GM18858 (cell line): ENCODE measurements around the gene SARDH.

ENCODE experiments used
- ATAC-seq: cut with Tn5 transposase; IDR thresholded peaks from one replicate; pipeline ENCODE4 v1.9.1; 2021; ENCODE audit not compliant: unreplicated experiment

SARDH gene

DNA sequence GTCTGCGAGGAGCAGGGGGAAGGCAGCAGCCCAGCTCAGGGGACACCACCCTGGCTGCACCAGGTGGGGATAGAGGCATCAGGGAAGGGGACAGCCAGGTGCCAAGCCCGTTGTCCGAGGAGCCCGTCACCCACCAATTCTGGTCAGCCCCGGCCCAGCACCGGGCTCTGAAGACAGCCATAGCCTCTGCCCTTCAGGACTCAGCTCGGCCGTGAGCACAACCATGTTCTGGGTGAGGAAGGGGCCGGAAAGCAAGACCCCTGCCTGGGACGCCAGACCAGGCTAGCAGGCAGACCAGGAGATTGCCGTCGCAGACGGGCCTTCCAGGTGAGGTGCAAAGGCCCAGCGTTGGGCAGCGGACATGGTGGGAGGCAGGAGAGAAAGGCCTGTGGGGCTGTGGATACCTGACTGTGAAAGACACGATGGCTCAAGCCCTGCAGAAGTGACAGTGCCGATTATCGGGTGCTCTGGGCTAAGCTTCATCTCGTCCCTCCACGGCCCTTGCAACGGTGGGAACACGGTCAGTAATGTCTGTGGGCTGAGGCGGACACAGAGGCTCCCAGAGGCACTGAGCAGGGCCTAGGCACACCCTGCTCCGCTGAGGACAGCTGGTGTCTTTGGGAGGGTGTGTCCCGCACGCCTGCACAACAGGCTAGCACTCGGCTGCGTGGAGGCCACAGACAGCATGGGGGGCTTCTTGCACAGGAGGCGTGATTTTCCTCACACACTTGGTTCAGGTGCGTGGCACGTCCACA is 65.5 kb downstream of the SARDH start:
- no peak for ATAC-seq

DNA sequence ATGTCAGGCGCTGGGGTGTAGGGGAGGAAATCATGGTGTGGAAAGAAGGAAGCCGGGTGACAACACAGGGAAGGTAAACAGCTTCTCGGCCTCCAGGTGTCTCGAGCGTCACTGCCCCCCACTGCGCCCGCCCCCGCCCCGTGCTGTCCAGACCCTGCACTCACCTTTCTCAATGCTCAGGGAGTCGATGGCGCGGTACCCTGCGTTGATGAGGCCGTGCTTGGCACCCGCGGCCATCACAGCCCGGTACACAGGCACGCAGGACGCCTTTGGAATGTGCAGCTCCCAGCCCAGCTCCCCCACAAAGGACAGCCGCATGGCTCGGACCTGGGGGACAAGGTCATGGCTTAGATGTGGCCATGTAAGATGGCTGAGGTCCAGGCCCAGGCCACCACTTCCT is 66.8 kb downstream of the SARDH start:
- no peak for ATAC-seq

DNA sequence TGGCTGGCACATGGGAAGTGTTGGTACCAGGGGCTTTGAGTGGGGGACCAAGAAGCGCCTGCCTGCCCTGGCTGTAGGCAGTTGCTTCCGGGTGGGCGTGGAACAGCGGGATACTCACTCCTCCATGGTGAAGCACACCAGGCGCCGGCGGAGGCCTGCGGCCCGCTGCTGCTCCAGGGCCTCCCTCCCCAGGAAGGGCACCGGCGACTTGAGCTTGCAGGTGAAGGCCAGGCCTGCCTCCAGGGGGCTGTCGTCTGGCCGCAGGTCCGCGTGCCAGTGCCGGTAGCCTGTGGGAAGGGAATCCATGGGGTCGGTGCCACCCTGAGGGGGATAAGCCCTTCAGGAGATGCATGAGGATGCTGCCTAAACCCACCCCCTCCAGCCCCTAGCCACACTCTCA is 67.7 kb downstream of the SARDH start:
- ATAC-seq = no peak

DNA sequence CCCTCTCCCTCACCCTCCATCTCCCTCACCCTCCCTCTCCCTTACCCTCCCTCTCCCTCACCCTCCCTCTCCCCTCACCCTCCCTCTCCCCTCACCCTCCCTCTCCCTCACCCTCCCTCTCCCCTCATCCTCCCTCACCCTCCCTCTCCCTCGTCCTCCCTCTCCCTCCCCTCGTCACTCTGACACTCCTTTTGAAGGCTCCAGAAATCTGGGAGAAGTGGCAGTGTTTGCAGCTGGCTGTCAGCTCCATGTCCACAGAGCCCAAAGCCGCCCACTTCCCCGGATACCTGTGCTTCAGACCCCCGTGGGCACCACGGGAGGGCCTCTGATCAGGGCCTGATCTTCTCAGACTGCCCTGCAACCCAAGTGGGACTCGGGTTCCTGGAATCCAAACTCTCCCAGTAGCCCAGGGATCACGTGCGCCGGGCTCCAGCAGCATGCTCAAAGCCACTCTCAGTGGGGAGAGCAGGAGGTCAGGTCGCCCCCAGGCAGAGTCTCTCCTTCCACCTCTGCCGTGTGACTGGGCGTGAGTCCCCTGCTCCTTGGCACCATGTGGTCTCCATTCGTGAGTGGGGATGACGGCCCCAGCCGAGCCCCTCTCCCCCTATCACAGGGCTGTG is 68.9 kb downstream of the SARDH start:
- ATAC-seq = no peak

DNA sequence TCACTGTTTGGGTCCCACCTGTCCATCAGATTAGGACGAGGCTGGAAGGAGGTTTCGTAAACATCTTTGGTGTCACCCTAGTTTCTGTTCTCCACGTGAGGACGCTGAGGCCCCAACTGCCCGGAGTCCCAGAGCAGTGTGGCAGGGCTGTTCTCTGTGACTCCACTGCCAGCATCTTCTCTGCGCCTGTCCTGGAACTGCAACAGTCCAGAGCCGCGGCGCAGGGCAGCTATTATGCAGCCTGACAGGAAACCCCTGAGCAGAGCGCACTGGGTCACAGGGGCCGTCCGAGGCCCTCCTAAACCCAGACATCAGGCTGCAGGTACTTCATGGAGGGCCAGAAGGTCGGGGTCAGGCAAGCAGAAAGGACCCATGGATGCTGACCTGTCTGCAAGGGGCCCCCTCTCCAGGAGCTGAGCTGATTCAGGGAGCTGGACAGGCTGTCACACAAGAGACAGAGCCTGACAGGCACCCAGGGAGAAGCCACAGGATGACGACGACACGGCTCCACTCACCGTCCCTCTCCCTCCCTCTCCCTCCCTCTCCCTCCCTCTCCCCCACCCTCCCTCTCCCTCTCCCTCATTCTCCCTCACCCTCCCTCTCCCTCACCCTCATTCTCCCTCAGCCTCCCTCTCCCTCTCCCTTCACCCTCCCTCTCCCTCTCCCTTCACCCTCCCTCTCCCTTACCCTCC is 70.2 kb downstream of the SARDH start:
- no peak for ATAC-seq

DNA sequence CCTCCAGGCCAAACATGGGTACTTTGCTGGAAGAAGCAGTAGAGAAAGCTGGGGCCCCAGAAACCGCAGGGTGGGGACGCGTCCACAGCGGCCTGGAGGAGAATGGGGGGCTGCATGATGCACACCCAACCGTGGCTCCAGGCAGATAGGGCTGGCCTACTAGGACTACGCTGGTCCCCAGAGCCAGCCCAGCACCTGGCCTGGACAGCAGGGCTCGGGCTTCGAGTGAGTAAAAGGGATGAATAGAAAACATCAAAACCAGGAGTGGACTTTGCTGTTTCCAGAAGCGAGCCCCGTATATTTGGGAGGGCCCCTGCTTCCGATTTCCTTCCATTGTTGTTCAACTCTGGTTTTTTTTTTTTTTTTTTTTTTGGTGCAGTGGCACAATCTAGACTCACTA is 71.3 kb downstream of the SARDH start:
- no peak for ATAC-seq

DNA sequence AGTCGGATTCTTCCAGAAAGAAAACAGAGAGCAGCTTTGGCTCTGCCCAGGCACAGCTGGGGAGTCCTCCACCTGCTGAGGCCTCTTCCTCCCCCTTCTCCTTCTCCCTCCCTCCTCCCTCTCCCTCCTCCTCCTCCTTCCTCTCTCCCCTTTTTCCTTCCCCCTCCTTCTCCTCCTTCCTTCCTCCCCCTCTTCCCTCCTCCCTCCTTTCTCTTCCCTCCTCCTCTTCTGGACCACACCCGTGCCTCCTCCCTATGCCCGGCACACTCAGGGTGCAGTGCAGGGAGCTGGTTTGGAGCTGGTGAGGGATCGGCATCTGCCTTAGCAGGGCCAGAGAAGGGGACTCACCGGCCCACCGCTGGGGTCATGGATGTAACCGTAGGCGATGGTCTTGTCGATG is 71.8 kb downstream of the SARDH start:
- no peak for ATAC-seq

DNA sequence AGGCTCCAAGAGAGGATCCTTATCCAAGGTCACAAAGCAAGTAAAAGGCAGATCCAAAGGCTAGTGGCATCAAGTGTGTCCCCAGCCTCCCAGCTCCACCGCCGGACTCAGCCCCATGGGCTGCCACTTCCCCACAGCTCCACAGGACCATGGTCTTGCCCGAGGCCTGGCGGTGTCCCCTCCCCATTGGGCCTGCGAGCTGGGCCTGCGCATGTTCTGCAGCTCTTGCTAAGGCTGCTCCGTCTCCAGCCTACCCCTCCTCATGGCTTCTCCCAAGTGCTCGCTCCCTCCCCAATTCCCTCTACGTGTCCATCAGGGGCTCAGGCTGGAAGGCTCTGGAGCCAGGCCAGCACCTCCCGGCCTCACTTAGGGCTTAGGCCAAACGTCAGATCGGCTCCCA is 72.6 kb downstream of the SARDH start:
- ATAC-seq = no peak

DNA sequence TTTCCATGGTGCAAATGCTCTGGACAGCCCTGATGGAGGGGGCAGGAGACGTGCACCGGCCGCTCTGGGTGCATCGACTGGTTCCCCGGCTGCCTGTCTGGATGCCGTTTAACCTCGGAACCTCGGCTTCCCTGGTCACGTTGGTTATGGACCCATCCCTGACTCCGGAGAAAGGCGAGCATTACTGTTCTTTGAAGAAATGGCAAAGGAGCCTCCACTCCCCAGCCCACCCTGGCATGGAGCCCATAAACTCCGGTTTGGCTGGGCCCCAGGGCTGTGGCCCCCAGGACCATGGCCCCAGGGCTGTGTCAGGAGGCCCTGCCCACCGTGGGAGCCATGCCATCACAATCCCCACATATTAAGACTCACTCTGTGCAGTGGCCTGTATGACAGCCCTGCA is 73.1 kb downstream of the SARDH start:
- no peak for ATAC-seq

DNA sequence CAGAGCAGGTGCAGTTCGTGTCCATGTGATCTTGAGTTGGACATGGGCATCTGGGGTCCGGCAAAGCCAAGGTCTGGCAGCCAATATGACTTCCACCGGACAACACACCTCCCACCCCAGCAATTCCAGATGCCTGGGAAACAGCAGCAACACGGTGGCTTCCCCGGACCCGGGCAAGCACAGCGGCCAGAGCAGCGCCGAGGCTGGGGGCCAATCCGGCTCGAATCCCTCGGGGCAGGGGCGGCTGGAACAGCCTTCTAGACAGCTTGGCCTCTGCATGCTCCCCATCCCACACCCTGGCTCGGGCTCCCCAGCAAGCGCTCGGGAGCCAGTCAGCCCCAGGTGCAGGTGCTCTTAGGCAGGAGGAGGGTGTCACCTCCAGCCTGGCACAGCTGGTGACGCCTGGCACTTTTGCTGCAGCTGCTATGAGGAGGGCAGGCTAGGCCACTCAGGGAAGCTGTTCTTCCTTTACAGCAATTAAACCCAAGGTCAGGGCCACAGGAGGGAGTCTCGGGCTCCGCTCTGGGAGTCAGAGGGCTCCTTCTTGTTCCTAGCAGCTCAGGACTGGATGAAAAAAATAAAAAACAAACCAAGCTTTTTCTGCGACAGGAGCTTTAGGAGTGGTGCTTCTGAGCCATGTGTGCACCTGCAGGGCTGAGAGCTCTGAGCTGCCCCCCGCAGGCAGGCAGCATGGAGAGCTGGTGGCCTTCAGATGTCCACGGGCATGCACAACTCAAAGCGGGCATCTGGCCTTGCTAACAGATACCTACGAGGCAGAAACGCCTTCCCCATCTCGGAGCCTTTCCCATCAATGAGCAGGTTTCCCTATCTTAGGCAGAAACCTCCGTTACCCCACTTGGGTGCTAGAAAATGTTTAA is 73.7 kb downstream of the SARDH start:
- ATAC-seq = no peak

DNA sequence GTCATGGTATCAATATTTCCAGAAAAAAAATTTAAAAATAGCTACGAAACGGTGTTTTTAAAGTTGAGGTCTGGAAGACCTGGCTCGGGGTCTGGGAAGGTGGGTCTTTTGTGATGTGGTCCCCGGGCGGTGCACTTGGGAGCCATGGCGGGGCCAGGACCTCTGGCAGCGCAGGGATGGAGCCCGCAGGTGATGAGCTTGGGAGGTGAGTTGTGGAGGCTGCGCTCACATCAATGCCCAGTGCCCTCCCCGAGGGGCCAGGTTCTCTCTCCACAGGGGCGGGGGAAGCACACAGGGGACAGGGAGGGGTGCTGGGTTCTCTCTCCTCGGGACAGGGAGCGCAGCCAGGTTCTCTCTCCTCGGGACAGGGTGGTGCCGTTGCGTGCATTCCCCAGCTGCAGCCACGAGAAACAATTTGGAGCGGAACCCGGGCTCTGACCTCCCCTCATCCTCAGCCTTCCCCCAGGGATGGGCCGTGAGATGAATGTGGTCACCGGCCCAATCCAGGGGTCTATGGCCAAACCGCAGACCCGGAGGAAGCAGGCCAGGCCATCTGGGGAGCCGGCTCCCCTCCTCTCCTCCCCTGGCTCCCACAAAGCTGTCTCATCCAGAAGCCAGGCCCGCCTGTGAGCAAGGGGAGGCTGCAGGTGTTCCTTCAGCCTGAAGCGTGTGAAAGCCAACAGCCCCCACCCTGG is 76.2 kb downstream of the SARDH start:
- no peak for ATAC-seq

DNA sequence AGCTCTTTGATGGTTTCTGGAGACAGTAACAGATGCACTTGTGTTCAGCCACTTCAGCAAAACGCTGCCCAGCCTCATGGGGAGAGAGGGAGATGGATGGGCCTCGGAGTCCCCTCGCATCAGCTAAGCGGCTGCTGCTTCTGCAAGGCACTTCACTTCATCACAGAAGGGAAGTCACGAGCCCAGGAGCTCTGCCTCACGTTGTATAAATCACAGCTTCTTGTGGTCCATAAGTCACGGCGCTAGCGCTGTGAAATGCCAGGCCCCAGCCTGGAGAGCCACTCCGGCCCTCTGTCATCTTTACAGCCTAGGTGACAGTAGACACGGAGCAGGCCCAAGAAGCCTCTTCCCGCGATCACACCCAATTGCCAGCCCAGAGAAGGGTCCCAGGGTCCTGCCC is 78.6 kb downstream of the SARDH start:
- ATAC-seq = no peak

DNA sequence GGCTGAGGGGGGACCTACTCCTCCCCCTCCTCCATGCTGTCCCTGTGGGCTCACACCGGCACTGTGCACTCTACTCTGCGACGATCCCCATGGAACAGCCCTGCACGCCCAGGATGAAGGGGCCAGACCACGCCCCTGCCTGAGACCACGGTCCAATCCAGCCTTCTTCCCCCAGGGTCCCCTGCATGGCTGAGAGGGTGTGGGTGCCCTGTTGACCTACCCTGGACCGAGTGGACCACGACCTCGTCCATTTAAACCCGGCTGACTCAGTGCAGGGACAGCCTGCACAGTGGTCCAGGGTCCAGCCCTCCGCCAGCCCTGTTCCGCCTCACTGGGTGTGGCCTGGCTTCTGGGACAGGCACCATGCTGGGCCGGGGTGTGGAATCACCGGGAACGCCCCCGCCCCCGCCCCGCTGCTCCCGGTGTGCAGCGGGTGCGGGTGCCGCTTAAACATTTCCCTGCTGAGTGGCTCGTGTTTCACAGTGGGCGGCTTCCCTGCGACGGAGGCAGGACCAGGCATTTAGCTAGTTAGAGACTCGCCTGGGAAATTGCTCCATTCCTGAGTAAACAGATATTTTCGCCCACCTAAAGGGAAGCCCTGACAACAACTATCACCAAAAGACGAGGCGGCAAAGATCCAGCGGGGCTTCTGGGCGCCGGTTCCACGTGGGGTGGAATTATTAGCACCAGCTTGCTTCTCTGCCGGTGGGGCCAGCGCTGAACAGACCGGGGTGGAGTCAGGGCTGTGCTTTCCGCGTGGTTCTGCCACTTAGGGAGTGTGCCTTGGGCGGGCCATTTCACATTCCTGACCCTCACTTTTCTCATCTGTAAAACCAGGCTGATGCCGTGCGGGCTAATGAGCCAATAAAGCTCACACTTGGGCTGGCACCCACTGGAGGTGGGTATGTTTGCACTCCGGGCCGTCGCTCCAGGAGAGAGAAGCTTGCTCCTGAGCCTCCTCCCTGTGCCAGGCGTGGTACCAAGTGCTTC is 79.4 kb downstream of the SARDH start:
- ATAC-seq = no peak

DNA sequence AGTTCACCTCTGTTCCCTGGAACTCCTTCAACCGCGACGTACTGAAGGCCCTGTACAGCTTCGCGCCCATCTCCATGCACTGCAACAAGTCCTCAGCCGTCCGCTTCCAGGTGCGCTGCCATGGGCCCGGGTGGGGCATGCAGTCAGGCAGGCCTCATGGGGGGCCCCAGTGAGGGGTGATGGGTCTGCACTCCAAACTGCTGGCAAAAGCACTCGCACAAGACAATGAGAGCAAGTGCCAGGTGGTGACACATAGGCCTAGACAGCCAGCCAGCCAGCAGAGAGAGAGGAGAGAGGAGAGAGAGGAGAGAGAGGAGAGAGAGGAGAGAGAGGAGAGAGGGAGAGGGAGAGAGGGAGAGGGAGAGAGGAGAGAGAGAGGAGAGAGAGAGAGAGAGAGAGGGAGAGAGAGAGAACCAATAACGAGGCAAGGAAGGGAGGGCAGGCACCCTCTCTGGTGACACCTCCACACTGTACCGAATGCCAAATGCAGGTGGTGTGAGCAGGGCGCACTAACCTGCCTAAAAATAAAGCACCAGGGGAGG is 81.0 kb downstream of the SARDH start:
- no peak for ATAC-seq

DNA sequence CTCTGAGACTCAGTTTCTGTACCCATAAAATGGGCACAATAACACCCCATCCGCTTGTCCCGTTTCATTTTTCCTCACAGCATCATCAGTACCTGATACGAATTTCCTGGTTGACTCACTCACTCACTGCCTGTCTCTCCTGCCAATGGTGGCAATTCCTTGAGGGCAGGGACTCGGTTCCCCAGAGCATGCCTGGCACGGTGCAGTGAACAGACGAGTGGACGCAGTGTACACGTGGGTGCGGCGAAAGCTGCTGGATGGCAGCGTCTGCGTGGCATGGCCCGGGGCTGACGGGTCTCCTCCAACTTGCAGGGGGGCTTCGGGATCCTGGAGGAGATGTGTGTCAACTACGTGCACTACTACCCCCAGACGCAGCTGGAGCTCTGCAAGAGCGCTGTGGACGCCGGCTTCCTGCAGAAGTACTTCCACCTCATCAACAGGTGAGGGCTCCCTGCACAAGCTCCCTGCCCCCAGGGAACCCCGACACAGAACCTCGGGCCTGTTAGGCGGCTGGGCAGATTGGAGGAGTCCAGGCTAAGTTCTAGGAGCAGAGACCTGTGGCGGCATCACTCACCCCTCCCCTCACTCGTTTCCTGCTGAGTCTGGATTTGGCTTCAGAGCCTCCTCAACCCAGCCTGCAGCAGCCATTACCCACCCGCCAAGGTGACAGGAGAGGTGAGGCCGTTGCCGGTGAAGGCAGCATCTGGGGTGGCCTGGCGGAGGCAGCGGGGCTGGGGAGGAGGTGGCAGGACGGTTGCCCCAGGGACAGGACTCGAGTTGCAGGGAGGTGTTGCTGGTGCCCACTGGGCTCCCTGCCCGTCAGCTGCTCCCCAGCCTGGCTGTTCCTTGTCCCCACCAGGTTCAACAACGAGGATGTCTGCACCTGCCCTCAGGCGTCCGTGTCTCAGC is 81.7 kb downstream of the SARDH start:
- ATAC-seq = no peak

DNA sequence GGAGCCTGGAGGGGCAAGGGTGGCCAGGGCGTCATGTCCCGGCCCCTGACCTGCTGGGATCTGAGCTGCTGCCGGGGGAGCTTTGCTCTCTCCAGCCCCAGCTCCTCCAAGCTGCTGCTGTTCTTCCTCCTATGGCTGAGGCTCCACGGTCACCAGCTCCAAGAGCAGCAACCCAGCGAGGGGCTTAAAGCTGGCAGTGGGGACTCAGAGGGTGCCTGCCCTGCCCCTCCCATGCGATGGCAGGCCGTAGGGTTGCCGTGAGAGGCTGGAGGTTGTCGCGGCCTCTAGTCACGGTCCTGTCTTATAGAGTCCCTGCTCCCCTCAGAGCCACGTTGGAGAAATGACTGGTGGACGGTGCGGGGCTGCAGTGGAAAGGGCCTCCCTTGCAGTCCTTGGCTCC is 82.5 kb downstream of the SARDH start:
- ATAC-seq = no peak

DNA sequence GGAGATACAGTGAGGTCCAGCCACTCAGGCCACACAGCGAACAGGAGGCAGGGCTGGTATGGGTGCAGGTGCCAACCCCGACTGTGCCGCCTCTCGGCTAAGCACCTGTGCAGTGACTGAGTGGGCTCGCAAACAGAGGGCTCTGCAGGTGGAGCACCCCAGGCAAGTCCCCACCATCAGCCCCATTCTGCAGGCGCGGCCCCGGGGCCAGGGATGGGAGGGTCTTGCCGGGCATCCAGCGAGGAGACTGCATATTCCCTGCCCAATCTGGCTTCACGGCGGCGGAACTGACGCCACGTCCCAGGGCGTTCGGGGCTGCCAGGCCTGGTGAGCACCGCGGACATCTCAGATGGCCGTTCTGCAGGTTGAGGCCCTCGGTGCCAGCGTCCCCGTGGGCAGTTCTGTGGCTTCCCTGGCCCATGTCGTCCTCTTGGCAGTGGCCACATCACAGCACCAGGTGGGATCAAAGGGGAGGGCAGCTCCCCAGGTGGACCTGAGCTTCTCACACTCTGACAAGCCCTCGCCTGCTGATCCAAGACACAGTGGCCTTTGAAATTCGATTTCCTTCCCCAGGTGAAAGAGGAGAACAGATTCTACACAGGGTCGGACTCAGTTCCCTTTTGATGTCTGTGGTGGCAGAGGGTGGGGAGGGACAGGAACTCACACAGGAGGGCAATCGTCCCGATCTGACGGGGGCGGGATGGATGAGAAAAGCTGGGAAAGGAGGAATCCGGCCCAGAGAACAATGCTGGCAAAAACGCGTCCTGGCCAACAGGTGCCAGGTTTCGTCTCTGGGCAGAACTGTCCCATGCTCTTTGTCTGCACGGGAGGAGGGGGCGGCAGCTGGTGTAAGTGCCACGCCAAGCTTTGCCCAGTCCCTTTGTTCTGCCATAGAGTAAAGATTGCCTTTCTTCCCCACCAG is 83.2 kb downstream of the SARDH start:
- no peak for ATAC-seq
